Ovary (tissue), 1 donor: ENCODE data around the gene MYO1E.
"Not testable (repeated sequence)": the region's sequence is repeated elsewhere in the genome, so short reads cannot be mapped to it uniquely, and the experiment has no call there.

Experiments
- EP300 ChIP-seq: sonication (generic); formaldehyde crosslinking; IDR thresholded peaks from one replicate; pipeline ENCODE4 v1.6.1; 2017; ENCODE audit warnings: antibody characterized with exemption
- POLR2A ChIP-seq: fragments of 450-650 bp; IDR thresholded peaks from one replicate; pipeline ENCODE4 v1.6.1; 2017; ENCODE audit warnings: antibody characterized with exemption, mild to moderate bottlenecking, moderate library complexity

GRCh38 chr15:59162080-59162479, 210.6 kb downstream of the MYO1E start:
- not testable (repeated sequence) for TF ChIP-seq POLR2A, EP300
